Islet of Langerhans (tissue), 1 donor: Measurements from ENCODE around the gene HTR1B.
A peak's percentile ranks its signal among the peaks of the same experiment; 100 is the strongest.

Experiments used
- FAIRE-seq: peaks from one replicate; lab custom pipeline; 2011; peaks lifted over from hg19 to GRCh38; lab: Jason Lieb, UNC

The HTR1B gene

GRCh38 chr6:77463308-77463860 lies at the start of gene HTR1B:
Gene HTR1B, minus strand, starts transcription at chr6:77463491. Its CDS starts 88 bp downstream, at chr6:77463403.
- FAIRE-seq = no peak

- no peak for FAIRE-seq
These were observed 49.3 kb upstream of the HTR1B start for GRCh38 chr6:77512554-77512953.

- no peak for FAIRE-seq
These were observed 48.6 kb upstream of the HTR1B start for GRCh38 chr6:77511860-77512259.

GRCh38 chr6:77502981-77503380 lies 39.7 kb upstream of the HTR1B start:
- no peak for FAIRE-seq

- FAIRE-seq = no peak
These were observed 29.2 kb upstream of the HTR1B start for GRCh38 chr6:77492530-77492929.

DNA sequence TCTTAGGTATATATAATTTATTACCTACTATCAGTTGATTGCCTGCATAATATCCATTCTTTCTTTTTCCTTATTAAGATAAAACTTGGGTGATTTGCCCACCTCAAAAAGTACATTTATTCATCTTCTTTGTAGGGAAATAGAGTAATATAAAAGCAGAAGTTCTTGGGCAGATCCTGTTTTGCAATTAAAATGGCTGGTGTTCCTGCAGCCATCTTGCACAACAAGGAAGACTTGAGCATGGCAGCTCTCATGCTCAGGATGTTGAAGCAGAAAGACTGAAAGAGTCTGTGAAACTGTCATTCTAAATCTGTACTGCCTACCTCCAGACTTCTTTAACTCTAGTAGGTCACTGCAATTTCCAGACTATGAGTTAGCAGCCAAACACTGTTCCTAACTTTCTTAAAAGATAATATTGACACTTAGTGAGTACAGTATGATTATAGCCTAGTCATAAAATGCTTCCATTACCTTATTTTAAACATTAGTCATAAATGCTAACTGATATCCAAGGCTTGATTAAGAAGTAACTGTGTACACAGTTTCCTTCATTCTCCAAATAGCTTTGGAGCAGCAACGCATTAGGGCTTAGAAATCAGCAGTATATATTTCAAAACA lies 24.6 kb upstream of the HTR1B start:
- no peak for FAIRE-seq

GRCh38 chr6:77482981-77483380 lies 19.7 kb upstream of the HTR1B start:
- FAIRE-seq = no peak

DNA sequence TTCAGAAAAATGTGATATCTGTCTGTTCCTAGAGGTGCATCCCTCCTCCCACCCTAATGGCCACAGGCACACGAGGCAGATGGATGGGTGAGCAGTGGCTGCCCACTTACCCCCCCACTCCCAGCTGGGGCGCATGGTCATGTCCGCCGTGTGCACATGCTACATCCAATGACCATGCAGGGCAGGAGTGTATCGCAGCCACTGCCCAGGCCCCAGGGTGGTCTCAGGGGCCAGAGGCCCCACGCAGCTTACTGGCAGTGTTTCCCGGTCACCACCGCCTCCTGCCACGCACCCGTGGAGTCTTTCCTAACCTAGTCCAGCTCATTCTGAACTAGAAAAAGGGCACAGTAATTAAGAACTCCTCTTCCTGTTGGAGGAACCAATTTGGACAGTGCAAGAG lies 11.7 kb upstream of the HTR1B start:
- FAIRE-seq = no peak

DNA sequence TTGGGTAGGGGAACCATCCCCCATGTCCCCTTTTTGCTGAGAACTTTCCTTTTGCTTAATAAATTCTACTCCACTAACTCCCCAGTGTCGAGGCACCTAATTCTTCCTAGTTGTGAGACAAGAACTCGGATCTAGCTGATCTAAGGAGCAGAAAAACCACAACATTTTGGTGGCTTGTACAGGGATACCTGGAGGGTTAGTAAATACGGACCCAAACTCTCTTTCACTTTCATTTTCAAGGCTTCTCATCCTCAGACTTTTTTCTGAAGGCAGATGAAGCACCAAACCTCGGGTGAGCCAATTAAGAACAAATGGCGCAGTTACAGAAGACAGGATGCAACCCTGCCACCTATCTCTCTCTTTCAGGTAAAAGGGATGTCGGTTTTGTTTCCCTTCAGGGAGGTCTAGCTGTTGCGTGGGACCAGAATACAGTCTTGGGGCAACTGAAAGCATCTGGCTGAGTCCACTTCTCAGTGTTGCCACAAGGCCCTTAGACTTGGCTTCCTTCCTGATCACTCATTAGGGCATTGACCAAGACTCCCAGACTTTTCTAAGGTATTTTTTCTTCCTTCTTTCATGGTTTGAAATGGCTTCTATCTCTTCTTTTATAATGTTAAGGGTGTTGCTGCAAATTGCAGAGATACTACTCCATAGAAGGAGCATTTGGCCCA lies 11.1 kb upstream of the HTR1B start:
- no peak for FAIRE-seq

GRCh38 chr6:77470983-77471382 lies 7.7 kb upstream of the HTR1B start:
- FAIRE-seq = no peak

- no peak for FAIRE-seq
These were observed 5.6 kb upstream of the HTR1B start for GRCh38 chr6:77468939-77469338.

- FAIRE-seq = no peak
These were observed 3.5 kb upstream of the HTR1B start for GRCh38 chr6:77466451-77467437.

GRCh38 chr6:77466055-77466450 lies 2.8 kb upstream of the HTR1B start:
- FAIRE-seq = peak; percentile 91

GRCh38 chr6:77464495-77464867 lies 1.2 kb upstream of the HTR1B start:
- no peak for FAIRE-seq

GRCh38 chr6:77463861-77464494 lies 687 bp upstream of the HTR1B start:
- FAIRE-seq = no peak

DNA sequence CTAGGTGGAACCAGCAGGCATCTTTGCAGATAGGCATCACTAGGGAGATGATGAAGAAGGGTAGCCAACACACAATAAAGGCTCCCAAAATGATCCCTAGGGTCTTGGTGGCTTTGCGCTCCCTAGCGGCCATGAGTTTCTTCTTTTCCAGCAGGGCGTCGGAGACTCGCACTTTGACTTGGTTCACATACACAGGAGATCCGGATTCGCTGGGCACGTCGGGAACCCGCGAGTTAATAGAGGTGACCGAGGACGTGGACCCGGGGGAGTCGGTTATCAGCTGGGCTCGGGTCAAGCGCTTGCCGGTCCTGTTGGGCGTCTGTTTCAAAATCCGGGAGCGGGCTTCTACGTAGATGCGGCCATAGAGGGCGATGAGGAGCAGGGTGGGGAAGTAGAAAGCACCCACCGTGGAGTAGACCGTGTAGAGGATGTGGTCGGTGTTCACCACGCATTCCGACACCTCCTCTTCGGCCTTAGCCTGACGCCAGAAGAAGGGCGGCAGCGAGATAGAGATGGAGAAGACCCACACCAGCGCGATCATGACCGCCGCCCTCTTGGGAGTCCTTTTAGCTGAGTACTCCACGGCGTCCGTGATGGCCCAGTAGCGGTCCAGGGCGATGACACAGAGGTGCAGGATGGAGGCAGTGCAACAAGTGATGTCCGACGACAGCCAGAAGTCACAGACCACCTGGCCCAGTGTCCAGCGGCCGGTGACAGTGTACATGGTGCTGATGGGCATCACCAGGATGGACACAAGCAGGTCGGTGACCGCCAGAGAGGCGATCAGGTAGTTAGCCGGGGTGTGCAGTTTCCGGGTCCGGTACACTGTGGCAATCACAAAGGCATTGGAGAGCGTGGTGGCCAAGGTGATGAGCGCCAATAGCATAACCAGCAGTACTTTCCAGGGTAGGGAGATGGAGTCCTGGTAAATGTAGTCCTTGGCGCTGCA lies 658 bp downstream of the HTR1B start:
- FAIRE-seq = no peak

DNA sequence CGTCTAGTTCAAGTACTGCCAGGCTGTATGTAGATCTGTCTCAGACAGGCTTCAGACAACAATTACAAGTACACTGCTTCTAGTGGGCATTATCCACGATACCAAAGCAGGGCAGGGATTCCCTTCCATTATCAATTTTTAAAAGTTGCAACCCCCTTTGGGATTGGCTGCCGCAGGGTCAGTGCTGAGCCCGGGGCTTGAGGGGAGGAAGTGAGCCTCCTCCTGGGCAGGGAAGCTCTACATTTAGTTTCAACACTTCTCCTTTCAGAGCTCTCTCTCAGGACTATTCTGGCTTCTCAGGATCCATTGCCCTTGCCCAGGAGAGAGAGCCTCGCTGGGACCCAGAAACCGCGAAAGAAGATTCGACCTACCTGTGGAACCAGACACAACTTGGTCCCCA lies 1.5 kb downstream of the HTR1B start:
- FAIRE-seq = no peak

GRCh38 chr6:77458421-77458820 lies 4.9 kb downstream of the HTR1B start:
- FAIRE-seq = no peak

GRCh38 chr6:77457720-77458349 lies 5.5 kb downstream of the HTR1B start:
- peak; percentile 80 for FAIRE-seq

DNA sequence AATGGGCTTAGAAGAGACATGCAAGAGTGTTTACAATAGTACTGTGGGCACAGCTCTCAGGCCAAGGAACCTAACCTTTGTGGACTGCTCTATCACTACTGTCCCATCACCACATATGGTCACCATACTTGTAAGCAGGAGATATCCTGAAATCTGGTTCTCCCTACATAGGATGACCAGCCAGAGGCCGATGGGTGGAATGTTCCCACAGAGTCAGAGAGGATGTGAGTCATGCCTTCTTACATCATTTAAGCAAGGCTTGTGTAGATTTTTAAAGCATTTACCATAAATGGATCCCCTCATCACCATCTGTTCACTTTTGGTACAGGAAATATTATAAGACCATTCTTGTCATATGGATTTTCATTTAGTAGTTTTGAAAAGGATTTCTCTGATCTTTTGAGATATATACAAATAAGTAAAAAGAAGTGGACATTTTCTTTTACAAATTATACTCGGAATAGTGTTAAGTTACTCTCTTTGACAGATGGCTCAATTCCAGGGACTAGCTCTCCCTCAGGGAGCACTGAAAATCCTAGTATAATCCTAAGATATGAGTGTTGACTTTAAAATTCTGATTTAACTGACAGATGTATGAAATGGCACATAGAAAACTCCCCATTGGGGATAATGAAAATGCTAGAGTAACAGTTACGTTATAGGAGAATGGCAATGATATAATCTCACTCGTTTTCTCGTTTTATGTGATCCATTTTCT lies 6.6 kb downstream of the HTR1B start:
- FAIRE-seq = peak; percentile 17
